Aorta (tissue), 5 donors: ENCODE measurements around the gene SLC16A10. TPM values are rescaled to one million over a fixed set of nuclear protein-coding genes. Genes with fewer than 3 reads are reported as not detected.

ENCODE experiments used
- ATAC-seq: fragments of 200-7000 bp; cut with Tn5 transposase; one replicate; pipeline ENCODE4 v1.9.1; 2022; ENCODE audit warnings: moderate library complexity; ENCODE audit not compliant: low FRiP score
- DNase-seq, 2 donors: peaks; one replicate each; pipeline ENCODE4 v3.0.0-alpha.2; 2020
- H3K27ac ChIP-seq, 2 donors: one replicate each; pipeline ENCODE4 v1.5.1; 2013; ENCODE audit warnings: low read length in 2 of 2, mild to moderate bottlenecking in 2 of 2, moderate library complexity in 2 of 2, control low read depth in 1 of 2, inconsistent platforms in 1 of 2, low read depth in 1 of 2
- H3K27me3 ChIP-seq, 2 donors: one replicate each; pipeline ENCODE4 v1.6.1; 2013; ENCODE audit warnings: control low read depth in 1 of 2, low read length in 1 of 2, mild to moderate bottlenecking in 1 of 2, moderate library complexity in 1 of 2; ENCODE audit not compliant: insufficient read depth in 2 of 2, control insufficient read depth in 1 of 2
- H3K36me3 ChIP-seq, 2 donors: one replicate each; pipeline ENCODE4 v1.6.1; 2013; ENCODE audit warnings: control low read depth in 1 of 2, low read length in 1 of 2, mild to moderate bottlenecking in 1 of 2; ENCODE audit not compliant: insufficient read depth in 2 of 2, control insufficient read depth in 1 of 2
- H3K4me1 ChIP-seq, 2 donors: one replicate each; pipeline ENCODE4 v1.6.1; 2013; ENCODE audit warnings: low read length in 2 of 2, control low read depth in 1 of 2, mild to moderate bottlenecking in 1 of 2, moderate library complexity in 1 of 2; ENCODE audit not compliant: insufficient read depth in 2 of 2, control insufficient read depth in 1 of 2
- H3K4me3 ChIP-seq, 2 donors: one replicate each; pipeline ENCODE4 v1.5.1; 2013; ENCODE audit warnings: low read length in 2 of 2, control low read depth in 1 of 2, mild to moderate bottlenecking in 1 of 2
- H3K9me3 ChIP-seq: one replicate; pipeline ENCODE4 v1.6.1; 2013; ENCODE audit warnings: mild to moderate bottlenecking, low read length; ENCODE audit not compliant: control insufficient read depth
- WGBS, 2 donors: extraction: QIAGEN DNeasy Blood & Tissue Kit; methylation state at CpG; one replicate each; pipeline ENCODE4 v1.1.7; 2013; 5-methylcytosine and 5-hydroxymethylcytosine counted together
- intact Hi-C, 2 donors: fragments of 100-400 bp; cut with DNase I; formaldehyde crosslinking; loops; one replicate each; pipeline versions ENCODE4 v1.14.2 to v1.15.0; 2022
- polyA plus RNA-seq, 2 donors: library from polyadenylated mRNA; stranded (reverse); fragments of 200-250 nt; gene quantifications; one replicate each; pipeline ENCODE4 v1.2.3, GENCODE V29; 2013
- total RNA-seq, 2 donors: library from RNA; stranded (reverse); fragmentation: NEBNext Ultra II Directional; extraction: Animal tissue kit (Norgen Biotek cat#: 25700); gene quantifications; one replicate each; pipeline ENCODE4 v1.2.1, GENCODE V29; 2021
- donor health status: healthy with polysubstance abuse.
- donor health status: Bipolar disorder and iron deficiency.
- donor health status: DM: no; HTN: no; CAD: no.
- donor health status: DM: no; HTN: no; CAD: no.
- donor health status: DM: yes; HTN: yes; CAD: no.

SLC16A10 gene
- total and polyA plus RNA-seq, 4 donors: 0.05 to 13.1 (median 9.0) TPM

DNA sequence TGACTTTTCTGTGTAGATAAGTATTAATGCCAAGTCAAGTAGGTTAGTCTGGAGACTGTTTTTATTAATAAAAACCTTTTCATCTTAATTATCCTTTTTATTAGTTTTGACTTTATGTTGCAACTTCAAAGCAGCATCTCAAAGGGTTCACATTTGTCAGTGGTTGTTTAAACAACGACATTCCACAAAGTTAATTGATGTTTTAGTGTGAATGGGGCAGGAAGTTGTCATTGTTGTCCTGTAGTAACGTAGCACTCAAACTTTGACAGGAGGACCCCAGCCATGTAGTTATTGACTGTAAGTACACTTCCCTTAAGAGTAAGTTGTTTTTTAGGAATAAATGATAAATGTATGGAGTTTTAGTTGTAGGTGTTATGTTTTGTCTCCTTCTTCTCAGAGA is 11.3 kb downstream of the SLC16A10 start:
- Histone ChIP-seq H3K4me1 (no peaks in the 10 kb centered on the region), H3K27ac (no peak overlapping the region), H3K9me3 (no peaks in the 10 kb centered on the region), H3K36me3 (no peaks in the 10 kb centered on the region), H3K27me3 (no peaks in the 10 kb centered on the region), H3K4me3 (no peak overlapping the region)
- intact Hi-C loops: no loop called here
- WGBS, 2 donors: 49 to 64% methylated on average over 2 of the region's 2 CpGs
- ATAC-seq (no peak), DNase-seq (no peak)

DNA sequence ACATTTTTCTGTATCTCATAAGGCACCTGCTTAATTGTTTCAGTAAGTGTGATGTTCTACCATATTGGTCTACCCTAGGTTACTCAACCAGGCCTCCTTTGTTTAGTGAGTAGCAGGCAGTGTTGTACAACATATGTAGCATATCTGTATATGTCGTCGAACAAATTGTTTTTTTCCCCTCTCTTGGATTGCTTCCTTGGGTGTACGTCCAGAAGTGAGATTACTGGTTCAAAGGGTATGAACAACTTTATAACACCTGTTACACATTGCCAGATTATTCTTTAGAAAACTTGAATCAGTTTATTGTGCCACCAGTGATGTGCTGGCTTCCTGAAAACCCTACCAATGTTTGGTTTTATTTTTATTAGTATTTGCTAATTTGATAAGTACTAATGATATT is 14.7 kb downstream of the SLC16A10 start:
- H3K36me3 ChIP-seq: no peaks in the 10 kb centered on the region
- no peak for ATAC-seq
- 88 to 92% methylated on average over 3 of the region's 3 CpGs for WGBS, 2 donors
- H3K4me3 ChIP-seq: no peak overlapping the region
- no peak for DNase-seq
- H3K27ac ChIP-seq: no peak overlapping the region
- no peaks in the 10 kb centered on the region for H3K9me3 ChIP-seq
- intact Hi-C loops: no loop called here
- no peaks in the 10 kb centered on the region for H3K4me1 ChIP-seq
- no peaks in the 10 kb centered on the region for H3K27me3 ChIP-seq

DNA sequence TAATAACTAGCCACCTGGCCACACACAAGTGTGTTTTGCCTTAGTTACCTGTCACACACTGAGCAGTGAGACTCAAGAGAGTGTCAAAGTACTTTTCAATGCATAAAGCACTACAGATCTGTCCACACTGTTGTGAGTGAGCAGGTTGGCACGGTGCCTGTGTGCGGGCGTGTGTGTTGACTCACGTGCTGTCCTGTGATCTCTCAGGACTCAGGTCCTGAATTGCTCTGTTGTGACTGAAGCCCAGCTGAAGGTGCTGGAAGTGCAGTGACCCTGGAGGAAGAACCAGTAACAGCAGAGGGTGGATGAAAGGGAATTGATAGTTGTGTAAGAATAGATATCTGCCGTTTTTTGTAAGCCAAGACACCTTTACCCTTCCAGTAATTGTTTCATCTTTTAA is 18.3 kb downstream of the SLC16A10 start:
- no peak for DNase-seq
- peak; percentile 29 for ATAC-seq
- Histone ChIP-seq H3K4me3 (no peak overlapping the region), H3K9me3 (peaks cover 1% of the 10 kb centered on the region), H3K27ac (no peak overlapping the region), H3K4me1 (no peaks in the 10 kb centered on the region), H3K36me3 (no peaks in the 10 kb centered on the region), H3K27me3 (no peaks in the 10 kb centered on the region)
- intact Hi-C loops: no loop called here
- WGBS, 2 donors: 51 to 54% methylated on average over 5 of the region's 5 CpGs

DNA sequence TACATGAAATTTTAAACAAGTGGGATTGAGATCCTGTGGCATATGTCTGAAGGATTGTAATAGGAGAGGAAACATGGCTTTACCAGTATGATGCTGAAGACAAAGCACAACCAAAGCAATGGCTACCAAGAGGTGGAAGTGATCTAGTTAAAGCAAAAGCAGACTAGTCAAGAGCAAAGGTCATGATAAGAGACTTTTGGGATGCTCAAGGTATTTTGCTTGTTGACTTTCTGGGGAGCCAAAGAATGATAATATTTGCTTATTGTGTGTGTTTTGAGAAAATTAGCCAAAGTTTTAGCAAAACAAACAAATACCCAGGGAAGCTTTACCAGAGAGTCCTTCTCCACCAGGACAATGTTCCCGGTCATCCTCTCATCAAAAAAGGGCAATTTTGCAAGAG is 20.3 kb downstream of the SLC16A10 start:
- no peak for ATAC-seq
- no peaks in the 10 kb centered on the region for H3K4me1 ChIP-seq
- no peak overlapping the region for H3K27ac ChIP-seq
- peaks cover 1% of the 10 kb centered on the region for H3K9me3 ChIP-seq
- H3K36me3 ChIP-seq: no peaks in the 10 kb centered on the region
- H3K27me3 ChIP-seq: no peaks in the 10 kb centered on the region
- no peak for DNase-seq
- no peak overlapping the region for H3K4me3 ChIP-seq
- intact Hi-C loops: no loop called here
- whole genome bisulfite sequencing, 2 donors: 82 to 97% methylated on average over 1 of the region's 1 CpG

DNA sequence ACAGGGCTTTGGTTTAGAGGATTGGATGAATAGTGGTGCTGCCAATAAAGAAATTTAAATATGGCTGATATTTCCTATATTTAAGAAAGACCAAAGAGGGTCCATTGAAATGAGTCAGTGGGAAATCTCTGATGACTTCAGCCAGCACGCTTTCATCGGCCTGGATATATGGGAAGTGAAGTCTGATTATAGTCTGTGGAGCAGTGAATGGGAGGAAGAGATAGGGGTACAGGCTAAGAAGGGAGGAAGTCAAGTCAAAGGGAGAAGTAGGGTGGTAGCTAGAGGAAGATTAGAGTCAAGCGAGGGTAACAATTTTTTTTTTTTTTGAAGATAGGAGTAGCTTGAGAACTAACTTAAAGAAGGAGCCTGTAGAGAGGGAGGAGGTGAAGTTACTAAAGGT is 22.7 kb downstream of the SLC16A10 start:
- WGBS, 2 donors: 90 to 91% methylated on average over 3 of the region's 3 CpGs
- intact Hi-C loops: no loop called here
- H3K36me3 ChIP-seq: no peaks in the 10 kb centered on the region
- DNase-seq (no peak), ATAC-seq (no peak)
- no peaks in the 10 kb centered on the region for H3K27me3 ChIP-seq
- no peaks in the 10 kb centered on the region for H3K4me1 ChIP-seq
- H3K9me3 ChIP-seq: peaks cover 1% of the 10 kb centered on the region
- H3K27ac ChIP-seq: no peak overlapping the region
- no peak overlapping the region for H3K4me3 ChIP-seq

DNA sequence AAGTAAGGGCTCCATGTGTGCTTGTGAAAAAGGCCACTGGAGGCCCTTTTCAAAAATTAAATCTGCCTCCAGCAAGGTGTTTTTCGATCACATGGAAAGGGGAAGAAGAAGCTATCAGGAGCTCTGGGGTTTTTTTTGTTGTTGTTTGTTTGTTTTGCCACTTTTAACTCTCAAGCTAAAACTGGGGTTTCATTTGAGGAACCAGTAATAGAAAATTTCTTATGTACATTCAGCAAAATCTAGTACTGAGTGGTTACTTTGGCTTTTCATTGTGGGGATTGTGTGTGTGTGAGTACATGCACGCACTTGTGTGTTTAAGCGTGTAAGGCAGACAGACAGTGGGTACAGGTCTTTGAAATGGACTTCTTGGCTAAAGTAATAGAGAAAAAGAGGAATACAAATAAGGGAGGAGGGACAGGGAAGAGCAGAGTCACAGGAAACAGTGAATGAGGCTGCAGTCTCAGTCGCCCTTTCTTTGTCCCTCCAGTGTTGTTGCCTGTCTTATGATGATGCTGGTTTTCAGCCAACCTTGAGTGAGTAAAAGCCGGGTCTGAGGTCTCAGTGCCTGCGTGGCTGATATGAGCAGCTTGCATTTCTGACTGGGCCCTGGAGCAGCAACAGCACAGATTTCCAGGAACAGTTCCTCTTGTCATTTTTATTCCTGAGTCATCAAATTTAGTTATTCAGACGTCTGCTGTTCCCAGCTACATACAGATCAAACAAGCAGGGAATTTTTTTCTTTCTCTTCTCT is 26.2 kb downstream of the SLC16A10 start:
- no peaks in the 10 kb centered on the region for H3K27me3 ChIP-seq
- peak overlapping the region; percentile 28 to 57 for H3K27ac ChIP-seq
- H3K4me3 ChIP-seq: no peak overlapping the region
- H3K36me3 ChIP-seq: no peaks in the 10 kb centered on the region
- peak; percentile 62 for ATAC-seq
- intact Hi-C loops: no loop called here
- 45 to 48% methylated on average over 7 of the region's 7 CpGs for WGBS, 2 donors
- DNase-seq: peak in 1 of 2 donors; percentile 72
- H3K4me1 ChIP-seq: no peaks in the 10 kb centered on the region
- H3K9me3 ChIP-seq: peaks cover 1% of the 10 kb centered on the region

DNA sequence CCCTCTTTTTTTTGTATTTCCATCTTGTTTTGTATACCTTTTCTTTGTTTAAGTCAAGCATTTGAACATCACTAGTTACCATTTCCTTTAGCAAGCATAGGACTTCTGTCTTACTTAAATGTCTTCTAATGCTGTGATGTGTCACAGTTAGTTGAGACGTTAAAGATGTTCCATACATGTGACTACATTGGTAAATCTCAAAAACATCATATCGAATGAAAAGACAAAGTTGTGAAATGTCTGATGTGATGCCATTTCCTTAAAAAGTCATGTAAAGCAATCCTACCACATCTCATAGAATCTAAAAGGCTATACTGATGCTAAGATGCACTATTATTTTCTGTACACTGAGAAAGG is 26.8 kb downstream of the SLC16A10 start:
- no peaks in the 10 kb centered on the region for H3K4me1 ChIP-seq
- ATAC-seq (no peak), DNase-seq (no peak)
- no peak overlapping the region for H3K4me3 ChIP-seq
- intact Hi-C loops: no loop called here
- no peak overlapping the region for H3K27ac ChIP-seq
- 57 to 68% methylated on average over 2 of the region's 2 CpGs for WGBS, 2 donors
- H3K27me3 ChIP-seq: no peaks in the 10 kb centered on the region
- H3K36me3 ChIP-seq: no peaks in the 10 kb centered on the region
- H3K9me3 ChIP-seq: peaks cover 1% of the 10 kb centered on the region

DNA sequence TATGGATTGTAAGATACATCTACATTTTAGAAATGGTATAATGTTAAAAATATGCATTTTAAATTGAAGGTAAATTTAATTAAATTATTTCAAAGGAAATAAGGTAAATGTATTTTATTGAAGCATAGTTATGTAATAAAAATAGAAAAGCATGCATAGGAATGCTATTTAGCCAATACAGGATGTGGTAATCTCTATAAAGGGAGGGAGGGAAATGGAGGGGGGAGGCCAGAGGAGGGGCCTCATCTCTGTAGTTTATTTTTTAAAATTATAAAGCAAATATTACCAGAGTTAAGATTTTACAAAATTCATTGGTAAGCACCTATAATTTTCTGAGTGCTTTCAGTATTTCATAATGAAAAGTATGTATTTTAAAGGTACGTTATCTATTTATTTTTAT is 27.2 kb downstream of the SLC16A10 start:
- WGBS, 2 donors: 79 to 82% methylated on average over 1 of the region's 1 CpG
- Histone ChIP-seq H3K36me3 (no peaks in the 10 kb centered on the region), H3K9me3 (no peaks in the 10 kb centered on the region), H3K4me3 (no peak overlapping the region), H3K27me3 (no peaks in the 10 kb centered on the region), H3K4me1 (no peaks in the 10 kb centered on the region), H3K27ac (no peak overlapping the region)
- intact Hi-C loops: no loop called here
- no peak for ATAC-seq
- no peak for DNase-seq

DNA sequence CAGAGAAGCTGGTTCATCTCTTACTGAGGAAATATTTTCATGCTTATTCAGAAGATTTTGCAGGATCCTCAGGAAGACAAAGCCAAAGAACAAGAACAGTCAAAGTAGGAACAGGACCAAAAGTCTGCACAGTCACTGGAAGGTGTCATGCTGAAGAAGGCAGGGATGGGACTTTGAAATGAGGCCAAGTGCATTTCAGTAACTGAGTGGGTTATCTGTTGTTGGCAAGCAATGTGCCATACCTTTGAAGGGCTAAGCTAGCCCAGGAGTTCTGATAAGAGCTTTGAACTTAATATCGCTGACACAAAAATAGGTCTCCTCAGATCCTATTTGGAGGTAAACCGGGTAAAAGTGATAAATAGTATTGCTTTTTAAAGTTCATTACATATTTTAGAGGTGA is 31.5 kb downstream of the SLC16A10 start:
- Histone ChIP-seq H3K27ac (no peak overlapping the region), H3K4me1 (no peaks in the 10 kb centered on the region), H3K9me3 (no peaks in the 10 kb centered on the region), H3K27me3 (no peaks in the 10 kb centered on the region), H3K36me3 (no peaks in the 10 kb centered on the region), H3K4me3 (no peak overlapping the region)
- ATAC-seq (no peak), DNase-seq (no peak)
- intact Hi-C loops: no loop called here
- WGBS, 2 donors: 70 to 81% methylated on average over 2 of the region's 2 CpGs
